Mucosa of stomach (tissue), 1 donor: ENCODE results near the gene UBA6.

Experiments used
- H3K27me3 ChIP-seq: one replicate; pipeline ENCODE4 v1.7.0; 2013; ENCODE audit warnings: mild to moderate bottlenecking, low read length; ENCODE audit not compliant: control insufficient read depth, insufficient read depth
- H3K36me3 ChIP-seq: one replicate; pipeline ENCODE4 v1.7.0; 2013; ENCODE audit warnings: low read length; ENCODE audit not compliant: control insufficient read depth, insufficient read depth
- H3K4me1 ChIP-seq: one replicate; pipeline ENCODE4 v1.7.0; 2013; ENCODE audit warnings: mild to moderate bottlenecking, low read length; ENCODE audit not compliant: control insufficient read depth, insufficient read depth
- H3K4me3 ChIP-seq: one replicate; pipeline ENCODE4 v1.7.0; 2013; ENCODE audit warnings: low read length
- H3K9ac ChIP-seq: one replicate; pipeline ENCODE4 v1.7.0; 2013; ENCODE audit warnings: mild to moderate bottlenecking, low read length, moderate library complexity
- H3K9me3 ChIP-seq: one replicate; pipeline ENCODE4 v1.7.0; 2013; ENCODE audit warnings: mild to moderate bottlenecking, low read length, moderate library complexity; ENCODE audit not compliant: control insufficient read depth
- donor health status: Pancreatic carcinoma.

Gene UBA6

DNA sequence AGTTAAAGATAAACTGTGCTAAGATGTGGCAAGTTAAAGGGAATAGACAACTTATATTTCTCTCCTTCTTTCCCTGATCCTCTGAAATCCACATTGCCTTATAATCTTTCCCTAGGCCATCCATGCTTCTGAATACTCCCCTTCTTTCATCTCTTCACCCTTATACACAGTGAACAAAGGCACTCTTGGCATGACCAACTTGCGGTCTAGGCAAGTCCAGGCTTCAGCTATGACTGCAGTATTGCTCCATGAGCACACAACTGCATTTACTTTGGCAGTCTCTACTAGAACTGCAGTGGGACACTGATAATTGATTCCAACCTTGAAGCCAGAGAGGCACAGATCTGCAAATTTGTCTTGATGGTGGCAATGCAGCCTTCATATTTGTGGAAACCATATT, 24.2 kb upstream of the UBA6 start:
- Histone ChIP-seq H3K9ac (no peak overlapping the region), H3K4me3 (no peak overlapping the region), H3K9me3 (no peaks in the 10 kb centered on the region), H3K4me1 (no peaks in the 10 kb centered on the region), H3K36me3 (no peaks in the 10 kb centered on the region), H3K27me3 (no peaks in the 10 kb centered on the region)

GRCh38 chr4:67723949-67724348, 23.0 kb upstream of the UBA6 start:
- Histone ChIP-seq H3K9ac (no peak overlapping the region), H3K27me3 (no peaks in the 10 kb centered on the region), H3K4me1 (no peaks in the 10 kb centered on the region), H3K9me3 (no peaks in the 10 kb centered on the region), H3K36me3 (no peaks in the 10 kb centered on the region), H3K4me3 (no peak overlapping the region)

GRCh38 chr4:67723341-67723740, 22.4 kb upstream of the UBA6 start:
- no peaks in the 10 kb centered on the region for H3K9me3 ChIP-seq
- no peak overlapping the region for H3K9ac ChIP-seq
- H3K4me1 ChIP-seq = no peaks in the 10 kb centered on the region
- H3K27me3 ChIP-seq = no peaks in the 10 kb centered on the region
- no peak overlapping the region for H3K4me3 ChIP-seq
- H3K36me3 ChIP-seq = no peaks in the 10 kb centered on the region

DNA sequence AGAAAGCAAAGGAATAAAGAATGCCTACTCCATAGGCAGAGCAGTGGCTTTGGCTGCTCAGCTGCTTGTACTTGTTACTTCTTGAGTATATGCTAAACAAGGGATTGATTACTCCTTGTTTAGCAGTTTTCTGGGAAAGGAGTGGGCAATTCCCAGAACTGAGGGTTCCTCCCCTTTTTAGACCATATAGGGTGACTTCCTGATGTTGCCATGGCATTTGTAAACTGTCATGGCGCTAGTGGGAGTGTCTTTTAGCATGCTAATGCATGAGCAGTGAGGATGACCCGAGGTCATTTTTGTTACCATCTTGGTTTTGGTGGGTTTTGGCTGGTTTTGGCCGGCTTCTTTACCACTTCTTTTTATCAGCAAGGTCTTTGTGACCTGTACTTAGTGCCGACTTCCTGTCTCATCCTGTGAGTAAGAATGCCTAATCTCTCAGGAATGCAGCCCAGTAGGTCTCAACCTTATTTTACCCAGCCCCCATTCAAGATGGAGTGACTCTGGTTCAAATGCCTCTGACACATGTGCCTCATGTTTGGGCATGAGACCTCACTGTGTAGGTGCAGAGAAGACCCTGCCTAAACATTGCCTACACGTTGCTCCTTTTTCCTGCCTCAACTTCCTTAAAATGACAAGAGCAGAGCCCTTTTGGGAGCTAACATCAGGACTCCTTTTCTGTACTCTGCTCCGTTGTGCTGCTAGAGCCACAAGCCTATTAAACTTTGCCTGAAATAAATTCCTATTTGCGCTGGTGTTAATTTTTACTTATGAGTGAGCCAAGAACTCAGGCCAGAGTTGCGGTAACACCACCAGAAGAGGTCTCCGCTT, 21.0 kb upstream of the UBA6 start:
- no peaks in the 10 kb centered on the region for H3K9me3 ChIP-seq
- H3K4me3 ChIP-seq = no peak overlapping the region
- H3K36me3 ChIP-seq = no peaks in the 10 kb centered on the region
- no peak overlapping the region for H3K9ac ChIP-seq
- H3K27me3 ChIP-seq = no peaks in the 10 kb centered on the region
- no peaks in the 10 kb centered on the region for H3K4me1 ChIP-seq

- Histone ChIP-seq H3K27me3 (no peaks in the 10 kb centered on the region), H3K9me3 (no peaks in the 10 kb centered on the region), H3K4me1 (no peaks in the 10 kb centered on the region), H3K4me3 (no peak overlapping the region), H3K9ac (no peak overlapping the region), H3K36me3 (no peaks in the 10 kb centered on the region)
These were observed 20.4 kb upstream of the UBA6 start for GRCh38 chr4:67721315-67721769.

- Histone ChIP-seq H3K4me1 (no peaks in the 10 kb centered on the region), H3K36me3 (no peaks in the 10 kb centered on the region), H3K4me3 (no peak overlapping the region), H3K9ac (no peak overlapping the region), H3K9me3 (no peaks in the 10 kb centered on the region), H3K27me3 (no peaks in the 10 kb centered on the region)
These were observed 19.1 kb upstream of the UBA6 start for GRCh38 chr4:67719953-67720617.

GRCh38 chr4:67718848-67719247, 17.9 kb upstream of the UBA6 start:
- H3K9me3 ChIP-seq = no peaks in the 10 kb centered on the region
- no peak overlapping the region for H3K4me3 ChIP-seq
- H3K4me1 ChIP-seq = no peaks in the 10 kb centered on the region
- no peaks in the 10 kb centered on the region for H3K27me3 ChIP-seq
- H3K36me3 ChIP-seq = no peaks in the 10 kb centered on the region
- H3K9ac ChIP-seq = no peak overlapping the region

- Histone ChIP-seq H3K4me1 (peaks cover 4% of the 10 kb centered on the region), H3K27me3 (no peaks in the 10 kb centered on the region), H3K9me3 (no peaks in the 10 kb centered on the region), H3K36me3 (no peaks in the 10 kb centered on the region), H3K4me3 (no peak overlapping the region), H3K9ac (no peak overlapping the region)
These were observed 16.6 kb upstream of the UBA6 start for GRCh38 chr4:67717586-67717985.

DNA sequence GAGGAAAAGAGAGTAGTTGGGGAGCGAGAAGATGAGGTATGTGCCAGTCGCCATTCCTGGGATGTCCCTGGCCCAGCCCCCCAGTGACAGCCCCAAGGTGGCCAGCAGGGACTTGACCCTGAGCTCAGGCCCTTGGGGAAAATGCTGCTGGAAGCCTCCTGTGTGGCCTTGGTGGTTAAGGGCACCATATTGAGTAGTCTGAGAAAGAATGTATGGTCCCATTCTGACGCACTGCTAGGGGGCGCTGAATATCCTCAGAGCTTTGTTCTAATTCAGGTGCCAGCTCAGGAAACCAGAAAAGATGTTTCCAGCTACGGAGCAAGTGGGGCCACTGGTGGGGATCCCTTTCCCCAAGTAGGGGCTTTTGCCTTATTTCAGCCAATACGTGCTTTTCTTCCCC, 14.0 kb upstream of the UBA6 start:
- no peaks in the 10 kb centered on the region for H3K36me3 ChIP-seq
- no peak overlapping the region for H3K9ac ChIP-seq
- no peak overlapping the region for H3K4me3 ChIP-seq
- H3K9me3 ChIP-seq = no peaks in the 10 kb centered on the region
- H3K27me3 ChIP-seq = no peaks in the 10 kb centered on the region
- H3K4me1 ChIP-seq = peaks cover 4% of the 10 kb centered on the region

- Histone ChIP-seq H3K9me3 (no peaks in the 10 kb centered on the region), H3K4me3 (no peak overlapping the region), H3K36me3 (no peaks in the 10 kb centered on the region), H3K9ac (no peak overlapping the region), H3K4me1 (peaks cover 4% of the 10 kb centered on the region), H3K27me3 (no peaks in the 10 kb centered on the region)
These were observed 13.3 kb upstream of the UBA6 start for GRCh38 chr4:67714248-67714583.

DNA sequence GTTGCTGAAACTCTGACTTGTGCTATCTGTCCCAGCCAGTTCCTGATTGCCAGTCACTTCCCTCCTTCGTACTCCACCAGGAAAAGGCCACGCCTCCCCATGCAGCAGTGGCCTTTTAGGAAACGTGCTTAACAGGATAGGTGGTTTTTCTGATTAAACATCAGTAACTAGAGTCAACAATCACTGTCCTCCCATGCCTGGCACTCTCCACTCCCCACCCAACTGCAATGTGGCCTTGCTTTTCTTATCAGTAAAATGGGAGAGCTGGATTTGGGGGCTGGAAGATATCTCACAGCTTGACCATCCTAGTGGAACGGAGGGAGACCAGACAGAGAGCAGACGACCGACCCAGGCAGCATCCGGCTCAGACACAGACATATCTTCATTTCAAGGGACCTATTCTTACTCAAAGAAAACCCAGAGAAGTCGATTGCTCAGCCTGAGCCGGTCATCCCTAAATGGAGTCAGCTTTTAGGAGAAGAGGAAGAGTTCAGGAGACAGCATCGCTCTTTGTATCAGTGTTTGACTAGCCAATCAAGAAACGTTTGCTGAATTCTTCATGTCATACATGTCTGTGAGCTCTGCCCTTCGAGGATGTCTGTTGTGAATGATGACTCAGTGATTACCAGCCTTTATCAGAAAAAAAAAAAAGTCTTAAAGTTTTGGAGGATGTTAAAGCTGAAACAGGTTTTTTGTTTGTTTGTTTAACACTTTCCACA, 12.7 kb upstream of the UBA6 start:
- Histone ChIP-seq H3K27me3 (no peaks in the 10 kb centered on the region), H3K4me1 (peaks cover 4% of the 10 kb centered on the region), H3K4me3 (no peak overlapping the region), H3K36me3 (no peaks in the 10 kb centered on the region), H3K9me3 (no peaks in the 10 kb centered on the region), H3K9ac (no peak overlapping the region)
